Measurements from ENCODE around the gene RNF152. TPM values are rescaled to one million over a fixed set of nuclear protein-coding genes. Genes with fewer than 3 reads are reported as not detected.

The RNF152 gene
- total and polyA plus RNA-seq, 2 of the 13 experiments (the other 11 are each of a cell fraction or from before 2014, with no cell fraction given) = 0.04 TPM; not detected in 1

- no peak for TF ChIP-seq ZNF280D (CRISPR knock-in tag; IDR thresholded peaks at IDR 0.05)
- TF ChIP-seq ZNF468 (CRISPR knock-in tag; IDR thresholded peaks at IDR 0.05) = no peak
Observed at GRCh38 chr18:61883547-61883946, 9.3 kb downstream of the RNF152 start (continued).

GRCh38 chr18:61882296-61883004 lies 10.4 kb downstream of the RNF152 start:
- no peaks in the 10 kb centered on the region for H4K20me1 ChIP-seq (ENCODE audit: insufficient read depth, low read length)
- H3K36me3 ChIP-seq (replicated peaks in 1 of 2; ENCODE audit: control insufficient read depth in 1 of 2, insufficient read depth in 2 of 2, low read length in 2 of 2) = no peaks in the 10 kb centered on the region
- no peak for TF ChIP-seq GRHL1 (CRISPR knock-in tag; conservative IDR thresholded peaks at IDR 0.05)
- no peak for TF ChIP-seq SRF (IDR thresholded peaks at IDR 0.05; ENCODE audit: low read depth, low read length)
- TF ChIP-seq ZNF780A (CRISPR knock-in tag; IDR thresholded peaks at IDR 0.05) = no peak
- no peak for TF ChIP-seq ZNF883 (CRISPR knock-in tag; IDR thresholded peaks at IDR 0.05; ENCODE audit: not compliant biosample characterization)
- TF ChIP-seq, protein P1, sequence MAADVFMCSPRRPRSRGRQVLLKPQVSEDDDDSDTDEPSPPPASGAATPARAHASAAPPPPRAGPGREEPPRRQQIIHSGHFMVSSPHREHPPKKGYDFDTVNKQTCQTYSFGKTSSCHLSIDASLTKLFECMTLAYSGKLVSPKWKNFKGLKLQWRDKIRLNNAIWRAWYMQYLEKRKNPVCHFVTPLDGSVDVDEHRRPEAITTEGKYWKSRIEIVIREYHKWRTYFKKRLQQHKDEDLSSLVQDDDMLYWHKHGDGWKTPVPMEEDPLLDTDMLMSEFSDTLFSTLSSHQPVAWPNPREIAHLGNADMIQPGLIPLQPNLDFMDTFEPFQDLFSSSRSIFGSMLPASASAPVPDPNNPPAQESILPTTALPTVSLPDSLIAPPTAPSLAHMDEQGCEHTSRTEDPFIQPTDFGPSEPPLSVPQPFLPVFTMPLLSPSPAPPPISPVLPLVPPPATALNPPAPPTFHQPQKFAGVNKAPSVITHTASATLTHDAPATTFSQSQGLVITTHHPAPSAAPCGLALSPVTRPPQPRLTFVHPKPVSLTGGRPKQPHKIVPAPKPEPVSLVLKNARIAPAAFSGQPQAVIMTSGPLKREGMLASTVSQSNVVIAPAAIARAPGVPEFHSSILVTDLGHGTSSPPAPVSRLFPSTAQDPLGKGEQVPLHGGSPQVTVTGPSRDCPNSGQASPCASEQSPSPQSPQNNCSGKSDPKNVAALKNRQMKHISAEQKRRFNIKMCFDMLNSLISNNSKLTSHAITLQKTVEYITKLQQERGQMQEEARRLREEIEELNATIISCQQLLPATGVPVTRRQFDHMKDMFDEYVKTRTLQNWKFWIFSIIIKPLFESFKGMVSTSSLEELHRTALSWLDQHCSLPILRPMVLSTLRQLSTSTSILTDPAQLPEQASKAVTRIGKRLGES (CRISPR knock-in tag; IDR thresholded peaks at IDR 0.05; ENCODE audit: borderline replicate concordance) = no peak
- intact Hi-C loops (cut with micrococcal nuclease; ENCODE audit: unreplicated experiment) (no loop called here), in situ Hi-C loops (cut with HindIII; ENCODE audit: extremely low pct_ligation_motif_present, low pct_unique_long_range_greater_than_20kb) (no loop called here)
- H2AFZ ChIP-seq (ENCODE audit: low read length) = no peak overlapping the region
- CTCF ChIA-PET (ENCODE audit: low intra/inter-chr PET ratio, low total read pairs) = no interaction called here
- H3K4me2 ChIP-seq (ENCODE audit: low read depth, low read length) = no peak overlapping the region
- no peaks in the 10 kb centered on the region for H3K79me2 ChIP-seq (ENCODE audit: insufficient read depth, low read length)
- no TSS peak for BruUV-seq (replicated peaks)
- no peak overlapping the region for H3K27ac ChIP-seq (ENCODE audit: extremely low read length, insufficient read depth, low read length)
- no peak overlapping the region for H3K4me3 ChIP-seq (replicated peaks in 1 of 3; ENCODE audit: insufficient read depth in 1 of 3, low read depth in 2 of 3, low read length in 3 of 3)
- FAIRE-seq (no peak), DNase-seq (ENCODE audit: low spot score) (no peak), ATAC-seq (no peak)
- H3K27me3 ChIP-seq (ENCODE audit: control insufficient read depth in 1 of 2, insufficient read depth in 2 of 2, low read length in 2 of 2) = no peaks in the 10 kb centered on the region
- no peaks in the 10 kb centered on the region for H3K9me3 ChIP-seq (ENCODE audit: low read length)
- no peaks in the 10 kb centered on the region for H3K4me1 ChIP-seq (ENCODE audit: insufficient read depth, low read length)
- H3K9ac ChIP-seq (ENCODE audit: insufficient read depth, low read depth, low read length) = no peak overlapping the region
- WGBS (ENCODE audit: low lambda C conversion rate) = 31% methylated on average over 4 of the region's 4 CpGs
- POLR2A ChIA-PET = no interaction called here
